HEK293 (cell line): Measurements from ENCODE around the gene GIPC1.

Experiments used
- GLI2 ChIP-seq: fragments of 450-650 bp; formaldehyde crosslinking; IDR thresholded peaks from 2 replicates; pipeline ENCODE4; 2017; ENCODE audit warnings: missing biosample characterization, missing genetic modification characterization, low read depth, borderline replicate concordance
- GLIS1 ChIP-seq: fragments of 450-650 bp; formaldehyde crosslinking; IDR thresholded peaks from 2 replicates; pipeline ENCODE4 v1.5.1; 2016; ENCODE audit warnings: missing biosample characterization, missing genetic modification characterization
- KLF7 ChIP-seq: fragments of 450-650 bp; formaldehyde crosslinking; IDR thresholded peaks from 2 replicates; pipeline ENCODE4 v1.5.1; 2016; ENCODE audit warnings: missing biosample characterization, missing genetic modification characterization, borderline replicate concordance
- KLF8 ChIP-seq: fragments of 450-650 bp; formaldehyde crosslinking; IDR thresholded peaks from 2 replicates; pipeline ENCODE4 v1.5.1; 2016; ENCODE audit warnings: missing biosample characterization, missing genetic modification characterization
- RBAK ChIP-seq: fragments of 450-650 bp; formaldehyde crosslinking; IDR thresholded peaks from 2 replicates; pipeline ENCODE4 v1.5.1; 2016; ENCODE audit warnings: missing biosample characterization, missing genetic modification characterization
- REPIN1 ChIP-seq: fragments of 450-650 bp; formaldehyde crosslinking; IDR thresholded peaks from 2 replicates; pipeline ENCODE4 v1.5.1; 2017; ENCODE audit warnings: missing biosample characterization, missing genetic modification characterization, low read depth
- SP2 ChIP-seq: fragments of 450-650 bp; formaldehyde crosslinking; IDR thresholded peaks from 2 replicates; pipeline ENCODE4 v1.5.1; 2016; ENCODE audit warnings: missing biosample characterization, missing genetic modification characterization
- TCF7L2 ChIP-seq: IDR thresholded peaks from 2 replicates; pipeline ENCODE4 v1.6.1; 2011; ENCODE audit warnings: low read depth, mild to moderate bottlenecking, inconsistent platforms, low read length, moderate library complexity, borderline replicate concordance
- ZBTB21 ChIP-seq: fragments of 450-650 bp; formaldehyde crosslinking; IDR thresholded peaks from 2 replicates; pipeline ENCODE4 v1.5.1; 2017; ENCODE audit warnings: missing biosample characterization, missing genetic modification characterization
- ZFP37 ChIP-seq: fragments of 450-650 bp; formaldehyde crosslinking; IDR thresholded peaks from 2 replicates; pipeline ENCODE4 v1.5.1; 2016; ENCODE audit warnings: missing biosample characterization, missing genetic modification characterization
- ZFP69B ChIP-seq: fragments of 450-650 bp; formaldehyde crosslinking; IDR thresholded peaks from 2 replicates; pipeline ENCODE4 v1.5.1; 2016; ENCODE audit warnings: missing biosample characterization, missing genetic modification characterization
- ZNF10 ChIP-seq: fragments of 450-650 bp; formaldehyde crosslinking; IDR thresholded peaks from 2 replicates; pipeline ENCODE4 v1.5.1; 2017; ENCODE audit warnings: missing biosample characterization, missing genetic modification characterization
- ZNF19 ChIP-seq: fragments of 450-650 bp; formaldehyde crosslinking; IDR thresholded peaks from 2 replicates; pipeline ENCODE4; 2016; ENCODE audit warnings: missing biosample characterization, missing genetic modification characterization, low read depth
- ZNF266 ChIP-seq: fragments of 450-650 bp; formaldehyde crosslinking; IDR thresholded peaks from 2 replicates; pipeline ENCODE4 v1.5.1; 2016; ENCODE audit warnings: missing biosample characterization, missing genetic modification characterization, low read depth
- ZNF335 ChIP-seq: fragments of 450-650 bp; formaldehyde crosslinking; conservative IDR thresholded peaks from 2 replicates; pipeline ENCODE4 v1.5.1; 2016; ENCODE audit warnings: missing biosample characterization, missing genetic modification characterization
- ZNF529 ChIP-seq: fragments of 450-650 bp; formaldehyde crosslinking; IDR thresholded peaks from 2 replicates; pipeline ENCODE4 v1.5.1; 2017; ENCODE audit warnings: missing genetic modification characterization, missing biosample characterization; ENCODE audit not compliant: insufficient replicate concordance
- ZNF600 ChIP-seq: fragments of 450-650 bp; formaldehyde crosslinking; IDR thresholded peaks from 2 replicates; pipeline ENCODE4 v1.5.1; 2016; ENCODE audit warnings: missing biosample characterization, missing genetic modification characterization
- ZNF626 ChIP-seq: fragments of 450-650 bp; sonication (Bioruptor Pico); formaldehyde crosslinking; IDR thresholded peaks from 2 replicates; pipeline ENCODE4 v1.5.1; 2018; ENCODE audit warnings: missing biosample characterization, missing genetic modification characterization, inconsistent platforms
- ZNF76 ChIP-seq: fragments of 450-650 bp; formaldehyde crosslinking; IDR thresholded peaks from 2 replicates; pipeline ENCODE4; 2016; ENCODE audit warnings: low read depth, missing biosample characterization, missing genetic modification characterization, borderline replicate concordance
- ZNF837 ChIP-seq: fragments of 450-650 bp; formaldehyde crosslinking; IDR thresholded peaks from 2 replicates; pipeline ENCODE4 v1.5.1; 2016; ENCODE audit warnings: missing biosample characterization, missing genetic modification characterization
- TF ChIP-seq, protein P1 (sequence below): fragments of 450-650 bp; formaldehyde crosslinking; IDR thresholded peaks from 2 replicates; pipeline ENCODE4 v1.5.1; 2016; ENCODE audit warnings: missing biosample characterization, missing genetic modification characterization
- TF ChIP-seq, protein P2 (sequence below): fragments of 450-650 bp; formaldehyde crosslinking; IDR thresholded peaks from 2 replicates; pipeline ENCODE4 v1.5.1; 2016; ENCODE audit warnings: missing biosample characterization, missing genetic modification characterization, low read depth
- TF ChIP-seq, protein P3 (sequence below): fragments of 450-650 bp; formaldehyde crosslinking; IDR thresholded peaks from 2 replicates; pipeline ENCODE4 v1.5.1; 2016; ENCODE audit warnings: missing biosample characterization, missing genetic modification characterization
- TF ChIP-seq, protein P4 (sequence below): fragments of 450-650 bp; formaldehyde crosslinking; IDR thresholded peaks from 2 replicates; pipeline ENCODE4 v1.5.0; 2017; ENCODE audit warnings: missing biosample characterization, missing genetic modification characterization, borderline replicate concordance
- TF ChIP-seq, protein P5 (sequence below): fragments of 450-650 bp; formaldehyde crosslinking; IDR thresholded peaks from 2 replicates; pipeline ENCODE4 v1.5.1; 2016; ENCODE audit warnings: missing biosample characterization, missing genetic modification characterization
- TF ChIP-seq, protein P6 (sequence below): fragments of 450-650 bp; formaldehyde crosslinking; conservative IDR thresholded peaks from 2 replicates; pipeline ENCODE4 v1.5.1; 2016; ENCODE audit warnings: low read depth, missing biosample characterization, missing genetic modification characterization

The GIPC1 gene

DNA sequence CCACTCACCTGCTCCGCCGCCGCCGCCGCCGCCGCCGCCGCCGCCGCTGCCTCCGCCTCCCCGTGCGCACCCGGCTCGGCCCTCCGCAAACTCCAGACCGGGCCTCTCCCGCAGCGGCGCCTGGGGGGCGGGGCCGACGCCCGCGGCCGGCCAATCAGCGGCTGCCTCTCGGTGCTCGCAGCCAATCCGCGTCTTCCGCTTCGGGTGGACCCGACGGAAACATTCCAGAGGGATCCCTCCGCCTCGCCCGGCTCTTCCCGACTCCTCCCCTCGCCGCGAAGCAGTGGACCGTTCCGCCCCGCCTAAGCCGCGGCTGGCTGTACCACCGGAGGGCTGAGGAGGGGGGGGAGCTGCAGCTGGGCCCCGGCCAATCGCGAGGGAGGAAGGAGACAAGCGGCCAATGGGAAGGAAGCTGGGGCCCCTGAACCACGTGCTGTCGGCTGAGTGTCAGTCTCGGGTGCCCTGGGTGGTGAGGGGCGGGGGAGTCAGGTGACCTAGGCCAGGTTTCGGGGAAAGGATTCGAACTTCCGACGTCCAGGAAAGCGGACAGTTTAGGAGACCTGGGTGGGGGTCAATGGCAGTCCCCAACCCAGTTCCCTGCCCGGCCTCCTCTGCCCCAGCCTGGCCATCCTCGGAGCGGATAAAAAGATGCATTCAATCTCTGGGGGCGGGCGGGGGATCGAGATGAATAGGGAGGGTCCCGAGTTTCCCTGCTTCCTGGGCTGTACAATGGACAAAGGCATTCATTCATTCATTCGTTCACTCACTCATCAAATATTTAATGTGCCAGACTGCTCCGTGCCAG is at the start of gene GIPC1 (continued):
- TF ChIP-seq ZNF837 (tag by site-specific recombination) (no peak), KLF8 (tag by site-specific recombination) (peak; percentile 92), ZFP37 (tag by site-specific recombination) (no peak), GLI2 (tag by site-specific recombination) (no peak), ZNF266 (no peak), ZNF335 (tag by site-specific recombination) (peak; percentile 20; the same call in 1 of the 2 replicates), ZFP69B (tag by site-specific recombination) (peak; percentile 94), KLF7 (tag by site-specific recombination) (0 out of 2 replicates have a peak, but pooled peaks have one; percentile 57), ZBTB21 (tag by site-specific recombination) (peak; percentile 45), ZNF10 (tag by site-specific recombination) (no peak; the same call in 1 of the 2 replicates), GLIS1 (tag by site-specific recombination) (peak; percentile 86), ZNF600 (tag by site-specific recombination) (peak; percentile 88), SP2 (tag by site-specific recombination) (peak; percentile 98), RBAK (tag by site-specific recombination) (no peak), ZNF529 (tag by site-specific recombination) (no peak), TCF7L2 (no peak), ZNF19 (tag by site-specific recombination) (no peak), REPIN1 (tag by site-specific recombination) (no peak), ZNF626 (no peak), ZNF76 (tag by site-specific recombination) (peak; percentile 57; the same call in 1 of the 2 replicates)
- TF ChIP-seq, protein P1, sequence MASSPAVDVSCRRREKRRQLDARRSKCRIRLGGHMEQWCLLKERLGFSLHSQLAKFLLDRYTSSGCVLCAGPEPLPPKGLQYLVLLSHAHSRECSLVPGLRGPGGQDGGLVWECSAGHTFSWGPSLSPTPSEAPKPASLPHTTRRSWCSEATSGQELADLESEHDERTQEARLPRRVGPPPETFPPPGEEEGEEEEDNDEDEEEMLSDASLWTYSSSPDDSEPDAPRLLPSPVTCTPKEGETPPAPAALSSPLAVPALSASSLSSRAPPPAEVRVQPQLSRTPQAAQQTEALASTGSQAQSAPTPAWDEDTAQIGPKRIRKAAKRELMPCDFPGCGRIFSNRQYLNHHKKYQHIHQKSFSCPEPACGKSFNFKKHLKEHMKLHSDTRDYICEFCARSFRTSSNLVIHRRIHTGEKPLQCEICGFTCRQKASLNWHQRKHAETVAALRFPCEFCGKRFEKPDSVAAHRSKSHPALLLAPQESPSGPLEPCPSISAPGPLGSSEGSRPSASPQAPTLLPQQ (tag by site-specific recombination) = peak; percentile 96
- TF ChIP-seq, protein P2, sequence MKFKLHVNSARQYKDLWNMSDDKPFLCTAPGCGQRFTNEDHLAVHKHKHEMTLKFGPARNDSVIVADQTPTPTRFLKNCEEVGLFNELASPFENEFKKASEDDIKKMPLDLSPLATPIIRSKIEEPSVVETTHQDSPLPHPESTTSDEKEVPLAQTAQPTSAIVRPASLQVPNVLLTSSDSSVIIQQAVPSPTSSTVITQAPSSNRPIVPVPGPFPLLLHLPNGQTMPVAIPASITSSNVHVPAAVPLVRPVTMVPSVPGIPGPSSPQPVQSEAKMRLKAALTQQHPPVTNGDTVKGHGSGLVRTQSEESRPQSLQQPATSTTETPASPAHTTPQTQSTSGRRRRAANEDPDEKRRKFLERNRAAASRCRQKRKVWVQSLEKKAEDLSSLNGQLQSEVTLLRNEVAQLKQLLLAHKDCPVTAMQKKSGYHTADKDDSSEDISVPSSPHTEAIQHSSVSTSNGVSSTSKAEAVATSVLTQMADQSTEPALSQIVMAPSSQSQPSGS (tag by site-specific recombination) = no peak
- TF ChIP-seq, protein P3, sequence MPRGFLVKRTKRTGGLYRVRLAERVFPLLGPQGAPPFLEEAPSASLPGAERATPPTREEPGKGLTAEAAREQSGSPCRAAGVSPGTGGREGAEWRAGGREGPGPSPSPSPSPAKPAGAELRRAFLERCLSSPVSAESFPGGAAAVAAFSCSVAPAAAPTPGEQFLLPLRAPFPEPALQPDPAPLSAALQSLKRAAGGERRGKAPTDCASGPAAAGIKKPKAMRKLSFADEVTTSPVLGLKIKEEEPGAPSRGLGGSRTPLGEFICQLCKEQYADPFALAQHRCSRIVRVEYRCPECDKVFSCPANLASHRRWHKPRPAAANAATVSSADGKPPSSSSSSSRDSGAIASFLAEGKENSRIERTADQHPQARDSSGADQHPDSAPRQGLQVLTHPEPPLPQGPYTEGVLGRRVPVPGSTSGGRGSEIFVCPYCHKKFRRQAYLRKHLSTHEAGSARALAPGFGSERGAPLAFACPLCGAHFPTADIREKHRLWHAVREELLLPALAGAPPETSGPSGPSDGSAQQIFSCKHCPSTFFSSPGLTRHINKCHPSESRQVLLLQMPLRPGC (tag by site-specific recombination) = peak; percentile 97
- TF ChIP-seq, protein P4, sequence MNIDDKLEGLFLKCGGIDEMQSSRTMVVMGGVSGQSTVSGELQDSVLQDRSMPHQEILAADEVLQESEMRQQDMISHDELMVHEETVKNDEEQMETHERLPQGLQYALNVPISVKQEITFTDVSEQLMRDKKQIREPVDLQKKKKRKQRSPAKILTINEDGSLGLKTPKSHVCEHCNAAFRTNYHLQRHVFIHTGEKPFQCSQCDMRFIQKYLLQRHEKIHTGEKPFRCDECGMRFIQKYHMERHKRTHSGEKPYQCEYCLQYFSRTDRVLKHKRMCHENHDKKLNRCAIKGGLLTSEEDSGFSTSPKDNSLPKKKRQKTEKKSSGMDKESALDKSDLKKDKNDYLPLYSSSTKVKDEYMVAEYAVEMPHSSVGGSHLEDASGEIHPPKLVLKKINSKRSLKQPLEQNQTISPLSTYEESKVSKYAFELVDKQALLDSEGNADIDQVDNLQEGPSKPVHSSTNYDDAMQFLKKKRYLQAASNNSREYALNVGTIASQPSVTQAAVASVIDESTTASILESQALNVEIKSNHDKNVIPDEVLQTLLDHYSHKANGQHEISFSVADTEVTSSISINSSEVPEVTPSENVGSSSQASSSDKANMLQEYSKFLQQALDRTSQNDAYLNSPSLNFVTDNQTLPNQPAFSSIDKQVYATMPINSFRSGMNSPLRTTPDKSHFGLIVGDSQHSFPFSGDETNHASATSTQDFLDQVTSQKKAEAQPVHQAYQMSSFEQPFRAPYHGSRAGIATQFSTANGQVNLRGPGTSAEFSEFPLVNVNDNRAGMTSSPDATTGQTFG (tag by site-specific recombination) = no peak
- TF ChIP-seq, protein P5, sequence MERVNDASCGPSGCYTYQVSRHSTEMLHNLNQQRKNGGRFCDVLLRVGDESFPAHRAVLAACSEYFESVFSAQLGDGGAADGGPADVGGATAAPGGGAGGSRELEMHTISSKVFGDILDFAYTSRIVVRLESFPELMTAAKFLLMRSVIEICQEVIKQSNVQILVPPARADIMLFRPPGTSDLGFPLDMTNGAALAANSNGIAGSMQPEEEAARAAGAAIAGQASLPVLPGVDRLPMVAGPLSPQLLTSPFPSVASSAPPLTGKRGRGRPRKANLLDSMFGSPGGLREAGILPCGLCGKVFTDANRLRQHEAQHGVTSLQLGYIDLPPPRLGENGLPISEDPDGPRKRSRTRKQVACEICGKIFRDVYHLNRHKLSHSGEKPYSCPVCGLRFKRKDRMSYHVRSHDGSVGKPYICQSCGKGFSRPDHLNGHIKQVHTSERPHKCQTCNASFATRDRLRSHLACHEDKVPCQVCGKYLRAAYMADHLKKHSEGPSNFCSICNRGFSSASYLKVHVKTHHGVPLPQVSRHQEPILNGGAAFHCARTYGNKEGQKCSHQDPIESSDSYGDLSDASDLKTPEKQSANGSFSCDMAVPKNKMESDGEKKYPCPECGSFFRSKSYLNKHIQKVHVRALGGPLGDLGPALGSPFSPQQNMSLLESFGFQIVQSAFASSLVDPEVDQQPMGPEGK (tag by site-specific recombination) = peak; percentile 92
- TF ChIP-seq, protein P6, sequence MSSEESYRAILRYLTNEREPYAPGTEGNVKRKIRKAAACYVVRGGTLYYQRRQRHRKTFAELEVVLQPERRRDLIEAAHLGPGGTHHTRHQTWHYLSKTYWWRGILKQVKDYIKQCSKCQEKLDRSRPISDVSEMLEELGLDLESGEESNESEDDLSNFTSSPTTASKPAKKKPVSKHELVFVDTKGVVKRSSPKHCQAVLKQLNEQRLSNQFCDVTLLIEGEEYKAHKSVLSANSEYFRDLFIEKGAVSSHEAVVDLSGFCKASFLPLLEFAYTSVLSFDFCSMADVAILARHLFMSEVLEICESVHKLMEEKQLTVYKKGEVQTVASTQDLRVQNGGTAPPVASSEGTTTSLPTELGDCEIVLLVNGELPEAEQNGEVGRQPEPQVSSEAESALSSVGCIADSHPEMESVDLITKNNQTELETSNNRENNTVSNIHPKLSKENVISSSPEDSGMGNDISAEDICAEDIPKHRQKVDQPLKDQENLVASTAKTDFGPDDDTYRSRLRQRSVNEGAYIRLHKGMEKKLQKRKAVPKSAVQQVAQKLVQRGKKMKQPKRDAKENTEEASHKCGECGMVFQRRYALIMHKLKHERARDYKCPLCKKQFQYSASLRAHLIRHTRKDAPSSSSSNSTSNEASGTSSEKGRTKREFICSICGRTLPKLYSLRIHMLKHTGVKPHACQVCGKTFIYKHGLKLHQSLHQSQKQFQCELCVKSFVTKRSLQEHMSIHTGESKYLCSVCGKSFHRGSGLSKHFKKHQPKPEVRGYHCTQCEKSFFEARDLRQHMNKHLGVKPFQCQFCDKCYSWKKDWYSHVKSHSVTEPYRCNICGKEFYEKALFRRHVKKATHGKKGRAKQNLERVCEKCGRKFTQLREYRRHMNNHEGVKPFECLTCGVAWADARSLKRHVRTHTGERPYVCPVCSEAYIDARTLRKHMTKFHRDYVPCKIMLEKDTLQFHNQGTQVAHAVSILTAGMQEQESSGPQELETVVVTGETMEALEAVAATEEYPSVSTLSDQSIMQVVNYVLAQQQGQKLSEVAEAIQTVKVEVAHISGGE (tag by site-specific recombination) = peak; percentile 79
